Femur (tissue), 1 donor: ENCODE results near the gene AHI1.

Experiments used
- DNase-seq: peaks from one replicate; pipeline ENCODE4 v3.0.0-alpha.2; 2017

Gene AHI1

DNA sequence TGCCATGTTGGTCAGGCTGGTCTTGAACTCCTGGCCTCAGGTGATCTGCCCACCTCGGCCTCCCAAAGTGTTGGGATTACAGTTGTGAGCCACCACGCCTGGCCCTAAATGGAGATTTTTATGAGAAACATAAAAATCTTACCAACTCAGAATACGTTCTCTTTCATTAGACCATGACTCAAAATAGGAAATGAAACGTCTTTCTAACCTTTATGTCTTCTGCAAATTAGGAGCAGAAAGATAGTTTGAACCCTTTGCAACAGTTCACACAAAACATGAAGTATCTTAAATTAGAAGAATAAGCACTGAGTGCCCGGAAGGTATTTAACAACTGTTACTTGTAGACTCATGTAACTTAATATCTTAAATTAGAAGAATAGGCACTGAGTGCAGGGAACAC lies 48.3 kb downstream of the AHI1 start:
- DNase-seq: no peak

DNA sequence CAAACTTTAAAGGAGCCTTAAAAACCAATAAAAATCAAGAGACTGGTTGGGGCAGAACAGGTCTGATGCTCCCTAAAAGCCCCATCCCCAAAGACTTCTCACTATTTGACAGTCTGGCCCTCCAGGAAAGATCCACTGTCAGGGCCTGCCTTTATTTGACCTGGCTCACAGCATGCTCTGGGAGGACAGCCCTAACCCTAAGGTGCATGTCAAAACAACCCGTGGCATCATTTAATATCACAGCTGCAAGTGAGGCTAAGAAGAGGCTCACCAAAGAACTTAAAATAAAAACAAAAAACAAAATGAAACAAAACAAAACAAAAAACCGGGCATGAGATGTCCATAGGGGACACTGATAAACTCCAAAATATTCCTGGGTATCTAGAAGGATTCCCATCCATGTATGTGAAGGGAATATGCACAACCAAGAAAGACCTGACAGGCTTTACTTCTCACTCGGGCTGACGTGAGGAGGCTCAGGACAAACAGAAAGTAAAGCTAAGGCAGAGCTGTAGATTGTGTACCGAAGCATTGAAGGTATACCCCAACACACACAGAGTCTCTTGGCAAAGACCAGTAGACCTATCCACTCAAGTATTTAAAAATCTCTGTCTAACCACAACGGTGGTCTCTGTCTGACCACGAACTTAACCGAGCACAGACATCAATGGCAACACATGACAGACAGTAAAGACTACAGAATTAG lies 57.3 kb downstream of the AHI1 start:
- DNase-seq: no peak

DNA sequence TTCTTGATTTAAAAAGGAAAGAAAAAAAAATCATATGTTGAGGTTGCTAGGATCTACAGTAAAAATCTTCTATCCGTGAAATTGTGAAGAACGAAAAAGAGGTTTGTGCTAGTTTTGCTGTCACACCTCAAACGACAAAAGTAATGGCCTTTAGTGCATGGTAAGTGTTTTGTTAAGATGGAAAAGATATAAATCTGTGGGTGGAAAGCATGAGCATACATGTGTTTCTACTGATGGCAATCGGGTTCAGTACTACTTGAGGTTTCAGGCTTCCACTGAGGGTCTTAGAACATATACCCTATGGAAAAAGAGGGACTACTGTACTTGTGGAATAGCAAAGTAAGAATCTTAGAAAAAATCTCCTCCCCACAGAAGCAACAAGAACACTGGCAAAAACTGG lies 58.0 kb downstream of the AHI1 start:
- DNase-seq: no peak

DNA sequence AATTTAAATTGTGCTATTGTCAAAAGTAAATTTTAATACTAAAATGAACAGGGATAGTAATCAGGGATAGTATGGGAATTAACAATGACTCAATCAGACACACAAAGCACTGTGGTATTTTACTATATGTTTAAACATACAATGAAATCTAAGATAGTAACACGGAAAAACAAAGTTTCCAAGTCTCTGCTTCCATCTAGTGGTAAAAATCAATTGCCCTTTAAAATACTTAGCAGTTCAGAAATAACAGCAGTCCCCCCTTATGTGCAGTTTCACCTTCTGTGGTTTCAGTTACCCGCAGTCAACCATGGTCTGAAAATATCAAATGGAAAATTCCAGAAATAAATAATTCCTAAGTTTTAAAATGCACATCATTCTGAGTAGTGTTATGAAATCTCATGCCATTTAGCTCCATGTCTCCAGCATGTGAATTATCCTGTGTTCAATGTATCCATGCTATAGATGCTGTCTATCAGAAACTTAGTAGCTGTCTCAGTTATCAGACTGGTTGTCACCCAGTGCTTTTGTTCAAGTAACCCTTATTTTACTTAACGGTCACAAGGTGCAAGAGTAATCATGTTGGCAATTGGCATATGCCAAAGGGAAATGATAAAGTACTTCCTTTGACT lies 58.5 kb downstream of the AHI1 start:
- DNase-seq: no peak

DNA sequence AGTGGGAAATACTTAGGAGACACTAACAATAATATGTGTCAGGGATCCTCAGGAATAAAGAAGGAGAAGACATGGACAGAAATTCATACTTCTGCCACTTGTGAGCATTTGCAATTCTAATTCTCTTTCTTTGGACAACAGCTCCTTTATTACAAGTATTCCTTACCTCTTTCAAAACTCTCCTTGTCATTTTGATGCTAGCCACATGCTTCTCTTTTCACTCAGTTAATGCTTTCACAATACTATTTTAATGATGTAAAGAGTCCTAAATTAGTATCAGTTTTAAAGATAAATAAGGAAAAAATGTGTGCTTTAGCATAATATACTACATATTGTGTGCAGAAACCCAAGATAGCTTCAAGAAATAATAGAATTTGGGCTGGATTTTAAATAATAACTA lies 62.5 kb downstream of the AHI1 start:
- no peak for DNase-seq

DNA sequence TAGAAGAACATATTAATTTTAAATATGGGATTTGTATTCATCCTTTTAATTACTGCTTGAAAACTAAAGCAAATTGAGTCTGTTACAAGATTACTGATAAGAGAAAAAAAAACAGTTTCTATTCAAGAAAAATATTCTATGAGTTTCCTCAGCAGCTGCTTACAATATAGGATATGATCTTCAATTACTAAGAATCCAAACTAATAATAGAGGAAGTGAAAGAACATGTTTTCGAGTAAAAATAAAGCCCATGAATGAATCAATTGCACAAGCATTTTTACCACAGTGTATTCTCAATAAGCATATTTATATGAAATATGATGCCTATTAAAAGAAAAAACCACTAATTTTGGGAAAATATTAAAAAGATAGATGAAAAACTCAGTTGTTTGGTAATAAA lies 63.4 kb downstream of the AHI1 start:
- no peak for DNase-seq

DNA sequence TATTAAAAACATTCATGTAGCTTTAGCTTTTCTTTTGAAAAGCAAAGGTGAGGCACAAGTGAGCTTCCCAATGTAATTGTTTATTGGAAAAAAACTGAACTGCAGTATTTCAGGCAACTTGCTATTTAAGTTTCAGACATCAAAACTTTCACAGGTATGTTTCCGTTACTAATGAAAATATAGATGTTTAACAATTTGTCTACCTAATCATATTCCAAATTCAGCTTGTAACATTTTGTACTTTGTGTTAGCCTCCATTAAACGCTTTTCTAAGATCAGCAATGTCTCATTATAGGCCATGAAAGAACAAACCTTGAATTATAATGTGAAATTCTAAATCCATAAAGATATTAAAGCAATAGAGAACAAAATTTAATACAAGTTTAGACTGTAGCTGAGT lies 69.5 kb downstream of the AHI1 start:
- no peak for DNase-seq

DNA sequence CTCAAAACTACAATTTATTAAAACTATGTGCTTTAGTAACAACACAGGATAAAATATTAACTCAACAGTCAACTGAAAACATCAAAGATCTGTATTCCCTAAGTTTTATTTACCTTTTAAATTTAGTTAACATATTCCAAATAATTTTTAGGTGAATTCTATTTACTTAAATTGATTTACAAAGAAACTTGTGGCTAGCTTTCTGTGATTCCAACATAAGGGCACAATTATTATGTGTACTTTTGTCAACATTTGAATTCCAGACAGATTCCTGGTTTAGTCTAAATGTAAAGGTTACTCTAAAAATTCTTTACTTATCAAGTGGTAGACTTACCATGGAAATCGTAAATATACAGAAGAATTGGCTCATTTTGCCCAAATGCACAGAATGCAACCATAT lies 70.7 kb downstream of the AHI1 start:
- DNase-seq: no peak

DNA sequence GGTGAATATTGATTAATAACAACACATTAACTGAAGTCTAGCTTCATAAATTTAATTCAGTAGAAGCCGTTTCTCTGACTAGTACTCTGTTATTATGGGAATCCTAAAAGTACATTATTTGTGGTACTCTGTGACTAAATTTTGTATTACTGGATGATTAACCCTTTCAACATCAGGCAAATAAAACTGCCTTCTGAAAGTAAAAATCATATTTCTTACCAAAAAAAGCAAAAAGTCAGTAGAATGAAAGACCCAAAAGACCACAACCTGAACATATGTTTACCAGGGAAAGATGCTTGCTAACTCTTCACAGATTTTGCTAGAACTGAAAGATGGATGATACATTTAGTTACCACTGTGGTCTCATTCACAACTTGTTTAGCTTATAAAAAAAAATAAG lies 73.2 kb downstream of the AHI1 start:
- DNase-seq: no peak

DNA sequence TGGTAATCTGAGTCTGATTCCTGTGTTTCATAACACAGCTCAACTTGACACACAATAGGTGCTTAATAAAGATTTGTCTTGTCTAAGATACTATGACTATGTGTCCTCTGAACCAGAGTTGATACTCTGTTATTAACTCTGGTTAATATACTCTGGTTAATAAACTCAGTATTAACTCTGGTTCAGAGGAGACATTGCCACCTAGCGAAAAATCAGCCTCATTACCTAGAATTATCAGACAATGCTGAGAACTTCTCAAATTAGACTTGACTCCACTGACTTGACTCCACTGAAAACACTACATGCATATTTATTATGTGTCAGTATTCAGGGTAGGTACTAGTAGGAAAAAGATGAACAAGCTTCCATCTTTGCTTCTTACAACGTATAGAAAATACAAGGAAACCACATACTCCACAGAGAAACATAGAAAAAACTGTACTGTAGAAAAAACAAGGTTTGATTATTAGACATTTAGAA lies 73.9 kb downstream of the AHI1 start:
- DNase-seq: no peak

DNA sequence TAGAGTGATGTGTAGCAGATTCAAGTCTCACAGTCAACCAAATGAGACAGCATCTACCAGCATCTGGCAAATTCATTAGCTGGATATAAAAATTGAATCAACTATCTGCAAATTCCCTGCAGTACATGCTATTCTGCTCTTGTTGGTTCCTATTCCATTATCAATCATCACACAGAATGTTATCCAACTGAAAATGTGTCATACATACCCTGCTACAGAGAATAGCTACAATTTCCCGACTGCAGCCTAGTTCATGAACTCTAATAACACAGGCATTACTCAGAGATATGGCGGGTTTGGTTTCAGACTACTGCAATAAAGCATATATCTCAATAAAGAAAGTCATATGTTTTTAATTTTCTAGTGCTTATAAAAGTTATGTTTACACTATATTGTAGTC lies 78.4 kb downstream of the AHI1 start:
- DNase-seq: no peak

DNA sequence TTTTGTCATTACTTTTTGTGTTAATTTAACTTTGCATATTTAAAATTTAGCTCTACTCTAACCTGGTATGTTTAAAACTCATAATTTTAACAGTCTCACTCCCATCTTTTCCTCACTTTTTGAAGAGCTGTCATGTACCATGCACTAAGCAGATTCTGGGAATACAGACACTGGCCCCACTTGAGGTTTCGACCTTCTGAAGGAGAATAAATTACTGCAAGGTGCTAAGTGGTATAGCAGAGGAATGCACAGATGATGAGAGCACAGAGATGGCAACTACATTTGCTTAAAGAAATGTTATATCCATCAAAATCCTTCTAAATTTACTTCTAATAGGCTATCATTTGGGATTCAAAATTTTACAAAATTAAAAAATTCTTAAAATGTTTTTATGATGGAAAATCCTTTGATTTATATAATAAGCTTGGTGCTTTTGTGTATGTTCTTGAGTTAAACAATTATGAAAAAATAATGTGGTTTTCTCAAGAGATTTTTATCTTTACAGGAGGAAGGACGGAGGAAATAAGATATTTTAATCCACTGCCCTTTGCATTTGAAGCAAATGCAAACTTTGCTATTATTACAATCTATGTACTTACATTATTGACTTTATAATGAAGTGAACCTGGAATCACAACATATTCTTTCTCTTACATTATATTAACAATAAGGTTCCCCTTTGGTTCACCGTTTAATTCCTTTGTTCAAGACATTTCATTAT lies 79.3 kb downstream of the AHI1 start:
- DNase-seq: no peak

DNA sequence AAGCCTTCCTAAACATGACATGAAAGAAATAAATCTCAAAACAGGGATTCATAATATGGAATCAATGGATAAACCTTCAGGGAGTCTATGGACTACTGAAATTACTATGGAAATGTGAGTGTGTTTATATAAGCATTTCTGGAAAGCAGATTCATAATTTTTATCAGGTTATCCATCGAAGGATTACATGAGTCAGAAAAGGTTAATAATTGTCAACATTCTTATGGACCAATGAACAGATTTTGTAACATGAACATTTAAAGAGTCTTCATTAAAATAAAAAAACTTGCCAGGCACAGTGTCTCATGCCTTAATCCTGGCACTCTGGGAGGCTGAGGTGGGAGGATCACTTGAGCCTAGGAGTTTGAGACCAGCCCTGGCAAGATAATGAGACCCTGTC lies 84.8 kb downstream of the AHI1 start:
- no peak for DNase-seq

DNA sequence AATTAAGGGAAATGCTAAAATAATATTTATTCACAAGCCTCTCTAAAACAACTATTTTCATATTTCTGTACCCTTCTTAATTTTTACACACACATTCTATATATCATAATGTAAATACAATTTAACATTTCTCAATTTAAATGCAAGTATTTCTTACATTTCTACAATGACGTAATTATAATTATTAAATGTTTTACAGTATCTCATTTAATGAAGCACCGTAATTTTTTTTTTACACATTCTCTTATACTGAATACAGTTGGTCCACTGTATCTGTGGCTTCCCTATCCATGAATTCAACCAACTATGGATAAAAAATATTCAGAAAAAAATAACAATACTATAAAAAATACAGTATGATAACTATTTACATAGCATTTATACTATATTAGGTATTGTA lies 85.7 kb downstream of the AHI1 start:
- no peak for DNase-seq

DNA sequence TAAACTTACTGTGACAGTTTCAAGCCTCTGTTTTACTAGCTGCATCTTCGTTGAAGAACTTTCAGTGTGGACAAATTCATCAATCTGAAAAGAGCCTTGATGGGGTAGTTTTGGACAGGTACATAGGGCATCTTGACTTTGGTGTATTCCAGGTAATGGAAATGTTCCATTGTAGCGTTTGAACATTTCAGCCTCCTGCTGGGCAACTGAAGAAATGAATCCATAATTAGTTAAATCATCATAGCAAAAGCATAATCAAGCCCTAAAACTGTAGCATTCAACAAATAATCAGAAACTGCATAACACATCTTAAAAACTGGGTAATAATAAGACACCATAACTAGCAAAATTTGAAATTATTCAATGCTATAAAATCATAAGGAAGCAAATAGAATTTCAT lies 86.2 kb downstream of the AHI1 start:
- DNase-seq: no peak

DNA sequence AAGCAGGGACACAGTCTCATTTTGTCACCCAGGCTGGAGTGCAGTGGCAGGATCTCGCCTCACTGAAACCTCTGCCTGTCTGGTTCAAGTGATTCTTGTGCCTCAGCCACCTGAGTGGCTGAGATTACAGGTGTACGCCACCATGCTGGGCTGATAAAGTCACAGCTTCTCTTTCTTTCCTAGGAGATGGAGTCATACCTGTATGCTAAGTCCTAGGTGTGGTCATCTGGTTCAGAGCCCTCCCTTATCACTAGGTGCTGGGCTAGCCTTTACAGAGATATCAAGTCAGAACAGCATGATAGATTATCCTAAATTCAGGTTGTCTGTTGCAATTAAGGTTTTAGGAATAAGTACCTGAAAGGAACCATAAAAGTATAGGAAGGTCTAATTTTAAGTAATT lies 86.7 kb downstream of the AHI1 start:
- no peak for DNase-seq

DNA sequence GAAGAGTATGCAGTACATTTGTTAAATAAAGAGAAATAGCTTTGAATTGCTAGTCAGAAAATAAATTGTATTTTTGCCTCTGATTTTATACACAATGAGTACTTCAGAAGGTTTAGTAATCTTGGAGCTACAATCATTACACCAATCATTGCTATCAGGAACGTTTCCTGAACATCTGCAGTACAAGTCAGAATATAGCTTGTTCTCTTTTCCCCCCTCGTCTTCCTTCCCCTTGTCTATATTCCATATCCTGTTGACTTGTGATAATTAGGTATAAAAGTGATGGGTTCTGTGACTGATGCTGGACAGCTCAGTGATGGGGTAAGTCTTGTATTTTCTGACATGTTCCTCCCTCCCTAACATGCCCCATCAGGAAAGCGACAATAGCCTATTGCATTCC lies 94.0 kb downstream of the AHI1 start:
- DNase-seq: no peak

DNA sequence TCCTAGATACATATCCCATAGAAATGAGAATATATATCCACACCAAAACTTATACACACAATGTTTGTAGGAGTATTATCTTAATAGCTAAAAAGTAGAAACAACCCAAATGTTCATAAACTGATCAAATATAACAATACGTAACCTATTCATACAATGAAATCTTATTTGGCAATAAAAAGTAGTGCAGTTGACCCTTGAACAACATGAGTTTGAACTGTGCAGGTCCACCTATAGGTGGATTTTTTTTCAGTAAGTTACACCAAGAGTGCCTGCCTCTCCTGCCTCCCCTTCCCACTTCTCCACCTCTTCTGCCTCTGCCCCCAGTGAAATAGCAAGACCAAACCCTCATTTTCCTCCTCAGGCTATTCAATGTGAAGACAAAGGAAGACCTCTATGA lies 95.2 kb downstream of the AHI1 start:
- no peak for DNase-seq

DNA sequence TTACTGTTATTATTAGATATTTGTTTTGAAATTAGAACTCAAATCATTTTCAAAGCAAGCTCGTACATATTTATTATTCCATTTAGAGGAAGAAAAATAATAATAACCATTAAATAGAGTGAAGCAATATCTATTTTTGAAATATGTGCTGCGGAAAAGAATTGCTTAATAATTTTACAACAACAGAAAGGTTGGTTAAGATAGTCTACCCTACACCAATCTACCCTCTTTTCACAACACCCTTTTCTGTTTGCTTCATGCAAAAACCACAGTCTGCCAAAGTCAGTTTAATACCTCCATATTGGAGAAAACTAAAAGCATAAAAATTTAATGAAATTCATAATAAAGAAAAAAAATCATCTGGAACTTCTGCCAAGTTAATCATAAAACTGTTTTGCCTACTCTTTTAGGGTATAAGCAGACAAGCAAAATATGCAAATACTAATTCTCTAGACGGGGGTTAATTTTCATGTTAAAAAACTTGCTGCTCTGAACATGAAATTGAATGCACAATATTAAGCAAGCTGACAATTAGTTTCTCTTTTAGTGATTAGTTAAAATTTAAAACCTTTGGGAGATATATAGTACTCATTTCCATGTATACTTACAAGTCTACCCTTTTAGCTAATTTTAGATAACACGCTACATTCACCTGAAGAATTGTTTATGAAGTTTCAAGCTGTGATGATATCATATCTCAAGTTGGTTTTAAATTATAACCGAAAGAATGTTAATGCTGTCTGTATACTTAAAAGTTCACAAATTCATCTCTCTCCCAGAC lies 100.2 kb downstream of the AHI1 start:
- no peak for DNase-seq

DNA sequence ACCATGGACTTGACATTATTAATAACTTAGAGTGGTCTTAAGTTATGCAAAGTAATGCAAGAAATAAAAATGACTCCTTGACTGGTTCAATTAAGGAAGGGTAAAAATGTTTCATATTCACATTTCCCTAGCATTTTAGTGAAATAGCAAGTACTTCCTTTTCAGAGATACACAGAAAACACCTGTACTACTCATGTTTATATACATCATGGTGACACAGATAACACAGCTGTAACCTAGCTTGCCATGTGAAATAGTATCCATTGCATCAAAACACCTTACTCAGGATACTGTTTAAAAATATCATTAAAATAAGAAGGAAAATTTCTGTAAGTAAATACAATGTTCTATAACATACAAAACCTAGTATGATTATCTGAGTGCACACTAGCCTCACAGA lies 102.4 kb downstream of the AHI1 start:
- no peak for DNase-seq

DNA sequence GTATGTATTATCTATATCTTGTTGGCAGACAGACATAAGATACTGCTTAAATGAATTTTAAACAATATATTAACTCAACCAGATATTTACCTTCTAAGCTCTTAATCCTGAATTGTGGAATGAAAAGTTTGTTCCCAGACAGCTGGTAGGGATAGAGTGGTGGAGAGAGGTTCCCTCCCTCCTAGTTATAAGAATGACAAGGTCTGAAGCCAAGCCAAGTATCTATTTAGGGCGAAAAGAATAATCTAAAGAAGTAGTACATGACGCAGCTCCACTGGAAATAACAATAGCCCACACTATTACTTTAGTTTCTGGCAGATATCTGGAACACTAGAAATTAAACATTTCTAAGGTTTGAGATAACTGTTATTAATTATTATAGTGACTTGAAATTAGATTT lies 104.3 kb downstream of the AHI1 start:
- DNase-seq: no peak

DNA sequence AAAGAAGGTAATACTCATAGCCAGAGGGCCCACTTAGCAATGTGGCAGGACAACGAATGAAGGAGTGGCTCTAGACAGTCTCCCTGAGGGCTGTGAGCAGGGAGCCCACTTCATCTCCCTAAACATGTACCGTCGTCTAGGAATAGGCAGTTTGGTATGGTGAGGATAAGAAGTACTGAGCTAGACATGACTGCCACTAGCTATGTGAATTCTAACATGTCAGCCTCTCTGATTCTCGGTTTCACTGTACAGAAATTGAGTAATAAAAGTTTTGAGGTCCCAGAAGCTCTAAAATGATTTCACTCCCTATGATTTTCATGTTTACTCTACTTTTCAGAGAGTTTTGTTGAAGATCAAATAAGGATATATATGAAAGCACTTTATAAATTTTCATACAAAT lies 107.1 kb downstream of the AHI1 start:
- no peak for DNase-seq

DNA sequence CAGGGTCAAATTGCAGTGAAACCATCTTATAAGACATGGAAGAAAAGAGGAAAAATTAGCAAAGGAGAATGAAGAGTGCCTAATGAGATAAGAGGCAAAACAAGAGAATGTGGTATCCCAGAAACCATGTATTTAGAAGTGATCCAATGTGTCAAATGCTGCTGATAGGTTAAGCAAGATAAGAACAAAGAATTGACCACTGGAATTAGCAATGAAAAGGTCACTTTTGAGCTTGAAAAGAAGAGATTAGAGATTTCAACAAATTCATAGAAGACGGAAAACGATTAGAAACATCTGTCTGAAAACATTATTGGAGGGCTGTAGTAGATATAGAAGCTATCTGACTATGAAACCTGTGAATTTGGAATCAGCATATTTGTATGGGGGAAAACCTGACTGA lies 112.2 kb downstream of the AHI1 start:
- DNase-seq: no peak

DNA sequence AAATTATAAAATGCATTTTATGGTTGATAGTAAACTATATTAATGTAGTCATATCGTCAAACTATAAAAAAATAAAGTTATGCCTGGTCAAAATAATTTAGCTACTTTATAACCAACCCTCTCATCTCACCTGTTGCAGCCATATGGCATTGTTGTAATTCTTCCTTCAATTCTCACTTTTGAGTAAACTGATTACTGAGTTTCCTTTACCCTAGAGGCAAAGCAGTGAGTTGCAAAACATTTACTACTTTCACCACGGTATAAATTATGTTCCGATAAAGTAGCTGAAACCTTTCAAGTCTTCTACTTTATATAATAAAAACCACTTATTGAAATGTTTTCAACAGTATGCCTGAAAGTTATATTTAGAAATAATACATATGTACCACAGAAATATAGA lies 113.8 kb downstream of the AHI1 start:
- DNase-seq: no peak
